NCI-H128 (cell line): ENCODE measurements around the gene ASB8.
A peak's percentile ranks its signal among the peaks of the same experiment; 100 is the strongest.

Experiments
- DNase-seq: peaks from one replicate; lab custom pipeline; 2025; ENCODE audit not compliant: unreplicated experiment; lab: John Stamatoyannopoulos, UW

The ASB8 gene

GRCh38 chr12:48157018-48157888 lies at the start of gene ASB8:
Gene ASB8, minus strand, starts transcription at chr12:48157515. Its CDS starts 4,019 bp downstream, at chr12:48153496.
- peak; percentile 98 for DNase-seq

- DNase-seq = no peak
Measured at GRCh38 chr12:48203192-48203591, 45.9 kb upstream of the ASB8 start, which contains the start of gene OR10AD1. Gene OR10AD1, minus strand, starts transcription at chr12:48203292. Its CDS starts 0 bp downstream, at chr12:48203292.

GRCh38 chr12:48202766-48203165 lies 45.5 kb upstream of the ASB8 start:
- DNase-seq = no peak

GRCh38 chr12:48201516-48201915 lies 44.2 kb upstream of the ASB8 start:
- DNase-seq = no peak

GRCh38 chr12:48201091-48201490 lies 43.8 kb upstream of the ASB8 start:
- no peak for DNase-seq

- no peak for DNase-seq
Measured at GRCh38 chr12:48199774-48200221, 42.5 kb upstream of the ASB8 start.

- DNase-seq = no peak
Measured at GRCh38 chr12:48198985-48199384, 41.7 kb upstream of the ASB8 start.

GRCh38 chr12:48198672-48198971 lies 41.3 kb upstream of the ASB8 start:
- no peak for DNase-seq

- DNase-seq = no peak
Measured at GRCh38 chr12:48197971-48198671, 40.8 kb upstream of the ASB8 start.

GRCh38 chr12:48197549-48197970 lies 40.2 kb upstream of the ASB8 start:
- DNase-seq = no peak

GRCh38 chr12:48194799-48195201 lies 37.5 kb upstream of the ASB8 start:
- DNase-seq = no peak

- no peak for DNase-seq
Measured at GRCh38 chr12:48193623-48194022, 36.3 kb upstream of the ASB8 start.

GRCh38 chr12:48192861-48193260 lies 35.5 kb upstream of the ASB8 start:
- DNase-seq = no peak

GRCh38 chr12:48191096-48191495 lies 33.8 kb upstream of the ASB8 start:
- DNase-seq = no peak

GRCh38 chr12:48189331-48190125 lies 32.2 kb upstream of the ASB8 start:
- peak; percentile 69 for DNase-seq

- DNase-seq = no peak
Measured at GRCh38 chr12:48187916-48188695, 30.8 kb upstream of the ASB8 start.

- no peak for DNase-seq
Measured at GRCh38 chr12:48185181-48185919, 28.0 kb upstream of the ASB8 start.

GRCh38 chr12:48184549-48184922 lies 27.2 kb upstream of the ASB8 start:
- DNase-seq = no peak

- no peak for DNase-seq
Measured at GRCh38 chr12:48183876-48184548, 26.7 kb upstream of the ASB8 start.
